RPMI7951 (cell line): Measurements from ENCODE around the gene EGLN3. TPM values are rescaled to one million over a fixed set of nuclear protein-coding genes. Genes with fewer than 3 reads are reported as not detected.
"Not testable (repeated sequence)": the region's sequence is repeated elsewhere in the genome, so short reads cannot be mapped to it uniquely, and the experiment has no call there.

ENCODE experiments used
- DNase-seq: peaks from one replicate; pipeline ENCODE4 v3.0.0-alpha.2; 2012; ENCODE audit warnings: low read depth
- total RNA-seq: library from RNA; depleted of rRNA; stranded (reverse); fragments of >200 nt; shearing (Covaris generic); gene quantifications from 2 replicates; pipeline ENCODE4 v1.2.3, GENCODE V29; 2014

Gene EGLN3
- total RNA-seq, 1 experiment from 2014 or later: 4.4 TPM

DNA sequence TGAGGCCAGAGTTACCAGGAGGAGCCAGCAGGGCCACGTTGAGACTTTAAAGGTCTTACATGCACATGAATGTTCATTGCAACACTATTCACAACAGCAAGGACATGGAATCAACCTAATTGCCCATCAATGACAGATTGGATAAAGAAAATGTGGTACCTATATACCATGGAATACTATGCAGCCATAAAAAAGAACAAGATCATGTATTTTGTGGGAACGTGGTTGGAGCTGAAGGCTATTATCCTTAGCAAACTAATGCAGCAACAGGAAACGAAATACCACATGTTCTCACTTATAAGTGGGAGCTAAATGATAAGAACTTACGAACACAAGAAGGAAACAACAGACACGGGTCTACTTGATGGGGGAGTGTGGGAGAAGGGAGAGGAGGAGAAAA, 11.6 kb upstream of the EGLN3 start:
- DNase-seq: not testable (repeated sequence)

- no peak for DNase-seq
Measured at GRCh38 chr14:33962016-33962415, 11.1 kb upstream of the EGLN3 start.

DNA sequence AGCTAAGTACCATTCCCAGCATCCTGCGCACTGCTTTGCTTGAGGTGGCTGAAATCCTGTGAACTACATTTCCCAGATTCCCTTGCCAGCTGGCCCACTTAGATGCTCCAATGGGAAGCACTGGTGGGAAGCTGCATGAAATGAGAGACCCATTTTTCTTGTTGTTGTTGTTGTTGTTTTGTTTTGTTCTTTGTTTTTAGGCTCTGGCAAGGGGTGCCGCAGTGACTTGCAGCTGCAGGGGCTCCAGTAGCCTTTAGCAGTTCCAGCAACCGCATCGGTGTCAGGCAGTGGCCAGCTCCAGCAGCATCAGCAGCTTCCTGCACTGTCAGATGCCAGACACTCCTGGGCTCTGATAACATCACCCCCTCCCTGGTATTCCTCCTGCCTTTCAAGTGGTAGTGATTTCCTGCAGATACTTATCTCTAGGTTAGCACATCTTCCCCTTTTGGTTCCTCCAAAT, 8.8 kb upstream of the EGLN3 start:
- no peak for DNase-seq

DNA sequence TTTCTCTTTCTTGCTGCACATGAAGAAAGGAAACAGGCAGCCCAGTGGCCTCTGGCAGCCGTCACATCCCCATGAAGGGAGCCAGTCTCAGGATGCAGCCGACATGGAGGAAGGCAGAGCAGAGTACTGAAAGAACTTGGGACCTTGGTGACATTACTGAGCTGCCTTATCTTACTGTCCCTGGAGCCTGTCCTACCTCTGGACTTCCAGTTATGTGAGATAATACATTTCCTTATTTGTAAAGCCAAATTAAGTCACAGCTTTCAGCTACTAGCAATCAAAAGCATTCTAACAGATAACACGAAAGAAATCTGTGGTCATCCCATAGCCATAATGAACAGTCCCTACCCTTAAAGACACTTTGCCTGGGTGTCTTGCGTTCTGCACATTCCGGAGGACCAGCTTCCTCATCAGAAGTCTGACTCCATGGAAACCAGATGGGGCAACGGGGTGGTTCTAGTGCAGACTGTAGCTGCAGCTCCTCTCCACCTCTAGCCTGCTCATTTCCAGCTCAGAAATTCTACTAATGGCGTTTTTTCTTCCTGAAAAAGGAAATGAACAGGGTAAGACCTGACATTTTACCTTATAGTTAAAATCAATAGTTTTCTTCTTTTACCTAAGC, 7.8 kb upstream of the EGLN3 start:
- no peak for DNase-seq

DNA sequence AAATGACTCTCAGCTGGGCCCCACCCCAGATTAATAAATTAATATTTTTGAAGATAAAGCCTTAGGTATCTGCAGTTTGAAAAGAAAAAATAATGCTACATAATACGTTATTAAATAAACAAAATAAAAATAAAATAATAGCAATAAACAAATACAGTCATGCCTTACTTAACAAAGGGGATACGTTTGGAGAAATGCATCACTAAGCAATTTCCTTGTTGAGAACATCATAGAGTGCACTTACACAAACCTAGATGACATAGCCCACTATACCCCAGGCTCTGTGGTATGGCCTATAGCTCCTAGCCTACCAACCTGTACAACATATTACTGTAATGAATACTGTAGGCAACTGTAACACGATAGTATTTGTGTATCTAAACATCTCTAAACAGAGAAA, 7.1 kb upstream of the EGLN3 start:
- no peak for DNase-seq

DNA sequence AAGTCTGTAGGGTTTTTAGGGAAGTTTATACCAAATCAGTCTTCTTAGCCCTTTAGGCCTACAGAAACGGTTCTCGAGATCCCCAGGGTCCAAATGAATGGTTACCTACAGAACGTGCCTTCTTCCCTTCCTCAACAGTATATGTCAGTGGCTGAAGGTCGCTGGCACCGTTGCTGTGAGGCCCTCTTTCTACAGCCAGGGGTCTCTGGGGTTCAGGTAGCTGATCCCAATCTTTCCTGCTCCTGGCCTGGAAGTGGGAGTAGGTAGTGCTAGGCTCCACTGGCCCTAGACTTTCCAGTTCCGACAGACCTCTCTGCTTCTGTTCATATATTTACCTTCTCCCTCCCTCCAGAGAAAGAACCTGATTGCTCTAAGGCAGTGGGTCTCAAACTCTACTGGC, 6.4 kb upstream of the EGLN3 start:
- no peak for DNase-seq

DNA sequence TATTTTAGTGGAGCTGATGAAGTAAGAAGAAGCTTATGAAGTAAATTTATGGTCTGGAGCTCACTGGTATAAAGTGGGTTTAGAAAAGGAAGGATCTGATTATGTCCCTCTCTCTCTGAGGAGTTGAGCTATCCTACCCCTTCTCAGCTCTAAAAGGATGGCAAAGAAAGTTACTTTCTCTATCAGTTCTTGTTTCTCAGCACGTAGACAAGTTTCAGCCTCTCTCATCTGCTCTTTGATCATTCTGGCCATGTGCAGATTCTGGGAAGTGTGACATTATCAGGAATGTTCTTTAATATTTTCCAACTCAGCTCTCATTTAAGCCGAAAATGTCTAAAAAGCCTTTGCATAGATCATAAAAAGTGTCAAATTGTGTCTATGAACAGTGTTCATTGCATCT, 5.8 kb upstream of the EGLN3 start:
- no peak for DNase-seq

- DNase-seq: no peak
Measured at GRCh38 chr14:33954016-33954598, 3.2 kb upstream of the EGLN3 start.

DNA sequence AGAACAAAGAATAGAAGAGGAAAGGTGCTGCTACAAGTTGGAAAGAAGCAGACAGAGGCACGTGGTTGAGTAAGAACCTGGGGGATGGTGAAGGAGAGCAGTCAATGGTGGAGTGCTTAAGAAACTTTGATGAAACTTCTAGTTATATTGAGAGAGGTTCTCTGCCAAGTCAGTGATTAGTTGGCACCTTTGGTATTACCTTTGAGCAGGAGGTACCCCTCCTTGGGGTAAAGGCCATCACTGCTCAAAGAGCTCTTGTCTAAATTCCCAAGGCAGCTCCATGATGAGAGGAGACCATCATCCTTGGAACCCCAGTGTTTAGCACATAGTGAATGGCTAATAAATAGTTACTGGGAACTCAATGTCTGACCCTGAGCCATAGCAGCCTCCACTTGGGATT, 1.7 kb upstream of the EGLN3 start:
- no peak for DNase-seq

DNA sequence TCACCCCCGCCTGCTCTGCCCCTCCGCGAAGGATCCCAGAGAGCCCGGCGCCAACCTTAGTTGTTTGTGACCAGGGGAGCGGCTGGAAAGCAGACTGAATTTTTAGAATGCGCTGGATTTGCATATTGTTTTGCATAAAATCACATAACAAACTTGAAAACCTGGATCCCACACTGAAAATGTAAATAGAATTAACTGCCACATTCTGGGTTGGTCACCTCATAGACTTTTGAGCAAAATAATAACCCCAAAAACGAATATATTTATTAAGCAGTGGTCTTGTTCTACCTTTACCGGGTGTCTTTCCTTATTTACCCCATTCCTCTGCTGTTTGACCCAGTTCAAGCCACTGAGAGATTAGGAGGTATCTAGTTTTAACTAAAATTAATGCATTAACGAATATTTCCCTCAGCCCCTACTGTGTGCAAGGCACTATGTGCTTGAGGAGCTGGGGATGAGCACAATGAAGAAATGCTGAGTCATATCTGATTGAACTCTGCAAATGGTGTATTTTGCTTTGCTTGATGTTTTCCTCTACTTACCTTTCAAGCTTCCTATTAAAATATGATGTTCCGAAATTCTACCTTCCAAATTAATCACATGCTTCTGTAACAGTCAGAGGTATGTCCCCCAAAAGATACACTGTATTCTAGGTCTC, 438 bp upstream of the EGLN3 start:
- no peak for DNase-seq

DNA sequence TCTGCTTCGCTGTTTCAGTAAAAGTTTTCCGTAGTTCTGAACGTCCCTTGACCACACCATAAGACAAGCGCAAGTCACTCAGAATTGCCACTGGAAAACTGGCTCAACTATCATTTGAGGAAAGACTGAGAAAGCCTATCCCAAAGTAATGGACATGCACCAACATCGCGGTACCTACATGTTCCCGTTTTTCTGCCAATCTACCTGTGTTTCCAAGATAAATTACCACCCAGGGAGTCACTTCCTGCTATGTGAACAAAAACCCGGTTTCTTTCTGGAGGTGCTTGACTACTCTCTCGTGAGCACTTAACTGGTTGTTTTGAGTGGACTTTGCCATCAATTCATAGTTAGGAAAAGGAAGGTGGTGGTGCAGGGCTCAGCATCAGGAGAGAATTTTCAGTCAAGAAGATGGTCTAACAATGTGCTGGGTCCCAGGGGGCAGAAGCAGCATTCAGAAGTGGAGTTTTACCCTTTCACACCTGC, 1.4 kb downstream of the EGLN3 start:
- DNase-seq: no peak

GRCh38 chr14:33948869-33949408, 1.9 kb downstream of the EGLN3 start:
- DNase-seq: no peak

- DNase-seq: no peak
Measured at GRCh38 chr14:33948145-33948868, 2.6 kb downstream of the EGLN3 start.

DNA sequence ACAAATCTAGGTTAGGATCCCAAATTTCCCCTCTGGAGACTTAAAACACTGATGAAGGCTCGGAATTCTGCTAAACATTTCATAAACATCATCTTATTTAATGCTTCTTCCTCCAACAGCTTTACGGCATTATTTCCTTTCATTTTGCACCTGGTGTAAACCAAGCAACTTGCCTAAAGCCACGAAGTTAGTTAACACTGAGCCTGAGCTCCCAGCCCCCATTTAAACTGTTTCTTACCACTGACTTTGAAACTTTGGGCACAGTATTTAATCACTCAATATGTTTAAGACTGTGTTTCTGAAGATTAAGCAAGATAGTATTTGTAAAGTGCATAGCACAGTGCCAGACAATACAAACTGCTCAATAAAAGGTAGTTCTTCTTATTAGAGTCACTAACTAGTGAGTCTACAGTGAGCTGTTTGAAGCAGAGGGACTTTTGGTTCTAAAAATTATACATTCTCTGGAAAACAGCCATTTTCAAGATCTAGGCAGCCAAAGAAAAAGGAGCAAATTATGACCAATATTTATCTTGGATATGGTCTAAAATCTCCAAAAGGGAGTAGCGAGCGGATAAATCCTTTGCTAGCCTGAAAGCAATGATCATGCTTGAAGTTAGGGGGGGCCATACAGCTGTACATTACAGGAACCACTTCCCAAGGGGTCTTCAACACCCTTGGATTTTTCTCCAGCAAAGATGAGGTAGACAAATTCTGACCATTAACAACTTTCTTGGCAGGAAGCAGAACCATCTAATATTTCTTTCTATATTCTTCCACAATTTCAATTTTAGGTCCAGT, 4.0 kb downstream of the EGLN3 start:
- DNase-seq: no peak

GRCh38 chr14:33945210-33946088, 5.4 kb downstream of the EGLN3 start:
- DNase-seq: no peak

DNA sequence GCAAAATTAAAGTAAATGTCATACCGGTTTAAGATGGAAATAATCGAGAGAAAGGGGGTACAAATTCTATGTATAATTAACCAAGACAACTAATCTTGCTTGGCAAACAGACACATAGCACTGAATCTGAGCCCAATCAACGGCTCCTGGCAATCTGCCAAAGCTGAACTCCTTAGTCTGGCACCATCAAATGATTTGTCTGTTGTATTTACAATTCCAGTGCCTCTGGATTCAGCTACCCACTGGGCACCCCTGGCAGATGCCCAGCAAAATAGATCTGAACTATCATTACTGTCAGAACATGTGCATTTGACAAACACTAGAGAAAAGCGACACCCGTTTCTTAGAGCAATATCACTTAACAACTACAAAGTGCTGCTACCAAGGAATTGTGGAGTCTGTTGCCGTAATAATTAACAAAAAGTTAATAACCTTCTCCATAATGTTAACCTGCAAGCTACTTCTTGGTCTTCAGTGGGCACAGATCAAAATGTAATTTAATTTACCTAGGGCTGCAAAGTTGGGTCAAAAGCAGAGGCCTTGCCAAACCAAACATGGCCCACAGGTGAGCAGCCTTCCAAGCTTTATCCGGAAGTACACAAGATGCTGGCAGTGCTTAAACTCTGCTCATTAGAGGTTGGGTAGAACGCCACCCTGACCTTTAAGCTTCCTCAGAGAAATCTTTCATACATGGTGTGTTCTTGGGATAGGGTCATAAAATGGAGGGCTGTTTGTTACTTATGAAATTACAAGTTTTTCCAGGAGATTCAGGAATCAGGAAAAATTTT, 7.6 kb downstream of the EGLN3 start:
- no peak for DNase-seq

GRCh38 chr14:33941718-33942117, 9.2 kb downstream of the EGLN3 start:
- no peak for DNase-seq

DNA sequence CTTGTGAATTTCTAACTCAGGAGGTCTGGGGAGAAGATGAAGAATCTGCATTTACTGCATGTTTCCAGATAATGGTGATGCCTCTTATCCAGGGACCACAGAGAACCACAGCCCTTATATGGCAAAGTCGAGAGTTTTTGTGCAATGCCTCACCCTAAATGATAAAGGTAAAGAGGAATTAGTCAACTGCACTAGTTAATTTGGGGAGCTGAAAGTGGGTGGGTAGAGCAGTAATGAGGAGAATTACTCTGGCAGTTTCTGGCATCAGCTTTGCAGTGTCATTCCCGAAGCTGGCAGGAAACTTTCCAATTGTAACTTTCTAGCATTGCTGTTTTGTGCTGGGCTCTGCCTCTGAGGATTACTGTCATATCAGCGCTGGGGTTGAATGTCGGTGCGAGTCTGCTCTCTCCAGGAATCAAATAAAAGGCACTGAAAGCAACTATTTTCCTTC, 10.3 kb downstream of the EGLN3 start:
- no peak for DNase-seq

DNA sequence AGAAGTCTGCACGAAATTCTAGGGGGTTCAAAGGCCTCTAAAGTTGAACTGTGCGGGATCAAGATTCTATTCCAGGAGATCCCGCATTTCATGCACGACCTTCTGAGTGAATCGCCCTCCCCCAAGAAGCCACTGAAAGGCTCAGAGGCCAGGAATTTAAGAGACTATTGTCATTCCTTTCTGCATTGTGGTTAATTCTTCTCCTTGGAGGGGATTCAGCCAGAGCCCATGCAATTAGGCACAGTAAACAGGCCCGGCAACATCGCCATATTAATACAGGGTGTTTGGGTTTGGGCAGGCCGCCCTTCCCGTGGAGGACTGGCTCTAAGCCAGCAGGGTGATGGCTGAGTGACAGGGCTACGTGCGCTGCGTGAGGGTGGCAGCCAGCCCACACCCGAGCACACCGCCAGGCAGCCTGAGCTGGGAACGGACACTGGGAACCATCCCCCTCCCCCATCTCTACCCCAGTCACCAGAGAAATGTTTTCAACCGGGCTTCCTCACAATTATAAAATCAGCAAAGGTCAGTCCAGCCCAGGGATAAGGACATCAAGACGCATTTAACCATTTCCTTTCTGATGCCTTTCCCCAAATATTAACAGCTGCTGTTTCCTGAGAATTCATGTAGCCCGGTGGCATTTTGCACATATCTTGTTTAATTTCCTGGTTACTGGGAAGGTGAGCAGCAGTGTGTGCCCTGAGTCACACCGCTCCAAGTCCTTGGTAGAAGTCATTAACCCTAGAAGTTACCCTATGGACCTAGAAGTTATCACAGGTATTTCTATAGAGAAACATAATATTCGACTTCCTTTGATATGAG, 12.5 kb downstream of the EGLN3 start:
- peak; percentile 81 for DNase-seq
